Uterus (tissue), 2 donors: ENCODE data around the gene NR1H4.

Experiments
- POLR2A ChIP-seq, 2 donors: fragments of 450-650 bp; IDR thresholded peaks; one replicate each; pipeline ENCODE4 v1.6.1; 2016; ENCODE audit warnings: antibody characterized with exemption in 2 of 2, mild to moderate bottlenecking in 1 of 2, moderate library complexity in 1 of 2
- TF ChIP-seq, protein P1 (sequence below), 4 experiments: fragments of 200-600 bp in 2 of 4; fragments of 450-650 bp in 2 of 4; sonication (generic) in 2 of 4; IDR thresholded peaks; one replicate each; pipeline ENCODE4 v1.5.1; 2016 to 2019; ENCODE audit warnings: antibody characterized with exemption in 4 of 4, mild to moderate bottlenecking in 2 of 4, moderate library complexity in 1 of 4

DNA sequence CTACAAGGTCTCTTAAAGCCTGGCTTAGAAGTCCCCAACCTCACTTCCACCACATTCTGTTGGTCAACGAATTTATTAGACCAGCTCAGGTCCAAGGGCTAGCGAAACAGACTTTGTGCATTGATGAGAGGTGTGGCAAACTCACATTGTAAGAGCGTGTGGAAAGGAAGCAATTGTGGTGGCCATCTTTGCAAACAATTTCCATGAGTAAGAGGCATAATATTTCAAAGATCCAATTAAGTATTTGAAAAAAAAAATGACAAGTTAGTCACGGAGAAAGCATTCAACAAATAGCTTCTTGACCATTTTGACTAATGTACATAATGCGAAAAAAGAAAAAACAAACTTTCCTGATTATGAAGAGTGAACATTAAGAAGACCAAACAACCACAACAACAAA lies 7.4 kb downstream of the NR1H4 start:
- TF ChIP-seq, protein P1, sequence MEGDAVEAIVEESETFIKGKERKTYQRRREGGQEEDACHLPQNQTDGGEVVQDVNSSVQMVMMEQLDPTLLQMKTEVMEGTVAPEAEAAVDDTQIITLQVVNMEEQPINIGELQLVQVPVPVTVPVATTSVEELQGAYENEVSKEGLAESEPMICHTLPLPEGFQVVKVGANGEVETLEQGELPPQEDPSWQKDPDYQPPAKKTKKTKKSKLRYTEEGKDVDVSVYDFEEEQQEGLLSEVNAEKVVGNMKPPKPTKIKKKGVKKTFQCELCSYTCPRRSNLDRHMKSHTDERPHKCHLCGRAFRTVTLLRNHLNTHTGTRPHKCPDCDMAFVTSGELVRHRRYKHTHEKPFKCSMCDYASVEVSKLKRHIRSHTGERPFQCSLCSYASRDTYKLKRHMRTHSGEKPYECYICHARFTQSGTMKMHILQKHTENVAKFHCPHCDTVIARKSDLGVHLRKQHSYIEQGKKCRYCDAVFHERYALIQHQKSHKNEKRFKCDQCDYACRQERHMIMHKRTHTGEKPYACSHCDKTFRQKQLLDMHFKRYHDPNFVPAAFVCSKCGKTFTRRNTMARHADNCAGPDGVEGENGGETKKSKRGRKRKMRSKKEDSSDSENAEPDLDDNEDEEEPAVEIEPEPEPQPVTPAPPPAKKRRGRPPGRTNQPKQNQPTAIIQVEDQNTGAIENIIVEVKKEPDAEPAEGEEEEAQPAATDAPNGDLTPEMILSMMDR (IDR thresholded peaks at IDR 0.05): no peak
- no peak for TF ChIP-seq POLR2A (IDR thresholded peaks at IDR 0.05)
